ENCODE results near the gene ABCB11. TPM values are rescaled to one million over a fixed set of nuclear protein-coding genes. Genes with fewer than 3 reads are reported as not detected.
A peak's percentile ranks its signal among the peaks of the same experiment; 100 is the strongest.

The ABCB11 gene
- total and polyA plus RNA-seq, 9 of the 15 experiments (the other 6 are each of a cell fraction or from before 2014, with no cell fraction given): 0.04 to 0.51 (median 0.10) TPM; not detected in 1

- peak; percentile 86 for TF ChIP-seq CBFA2T2 (conservative IDR thresholded peaks at IDR 0.05)
- TF ChIP-seq MEIS2 (IDR thresholded peaks at IDR 0.05; ENCODE audit: partially characterized antibody): peak; percentile 99
- no peak for TF ChIP-seq ZNF23 (CRISPR knock-in tag; IDR thresholded peaks at IDR 0.05)
- no peak for TF ChIP-seq NUFIP1 (IDR thresholded peaks at IDR 0.05; ENCODE audit: partially characterized antibody)
- peak; percentile 78; the same call in 1 of the 2 replicates for TF ChIP-seq GATAD2B (IDR thresholded peaks at IDR 0.05; ENCODE audit: borderline replicate concordance)
- TF ChIP-seq STAG1 (CRISPR knock-in tag; IDR thresholded peaks at IDR 0.05; ENCODE audit: borderline replicate concordance): no peak
- TF ChIP-seq HMGN3 (IDR thresholded peaks at IDR 0.05; ENCODE audit: borderline replicate concordance, extremely low read depth, insufficient read length, low read depth, low read length): no peak
- TF ChIP-seq PRPF4 (IDR thresholded peaks at IDR 0.05; ENCODE audit: insufficient read depth, low read depth, low read length, poor library complexity, severe bottlenecking): no peak
- TF ChIP-seq NR2F6 (CRISPR knock-in tag; IDR thresholded peaks at IDR 0.05): no peak
- peak in 1 of 2 experiments; percentile 12 for TF ChIP-seq AFF1 (IDR thresholded peaks at IDR 0.05; ENCODE audit: low read depth in 1 of 2, partially characterized antibody in 2 of 2)
- peak; percentile 87 for TF ChIP-seq EP300 (IDR thresholded peaks at IDR 0.05; ENCODE audit: low read length)
- peak; percentile 60; the same call in 1 of the 2 replicates for TF ChIP-seq KHSRP (IDR thresholded peaks at IDR 0.05)
- no peak for TF ChIP-seq BRF1 (IDR thresholded peaks at IDR 0.05; ENCODE audit: borderline replicate concordance, extremely low read depth, insufficient read length)
- TF ChIP-seq PHF8 (IDR thresholded peaks at IDR 0.05; ENCODE audit: borderline replicate concordance, low read length): no peak
- no peak for TF ChIP-seq CHCHD3 (CRISPR knock-in tag; IDR thresholded peaks at IDR 0.05)
- TF ChIP-seq ZNF830 (CRISPR knock-in tag; IDR thresholded peaks at IDR 0.05): no peak
- TF ChIP-seq NEUROD1 (IDR thresholded peaks at IDR 0.05; ENCODE audit: borderline replicate concordance, low read depth, low read length, partially characterized antibody): peak; percentile 44
- TF ChIP-seq SP1 (CRISPR knock-in tag; IDR thresholded peaks at IDR 0.05): peak; percentile 50
- no peak for TF ChIP-seq TRIM25 (IDR thresholded peaks at IDR 0.05; ENCODE audit: borderline replicate concordance)
- no peak for TF ChIP-seq BRF2 (IDR thresholded peaks at IDR 0.05; ENCODE audit: borderline replicate concordance, insufficient read depth, insufficient read length)
- no peak for TF ChIP-seq SPI1 (IDR thresholded peaks at IDR 0.05; ENCODE audit: borderline replicate concordance, low read depth, low read length)
- TF ChIP-seq ZNF507 (tag; conservative IDR thresholded peaks at IDR 0.05): no peak
These were observed 19.5 kb upstream of the ABCB11 start (continued) for GRCh38 chr2:169050476-169051240.
